HG03280 (cell line): ENCODE results near the gene XXYLT1.

Experiments
- ATAC-seq: cut with Tn5 transposase; IDR thresholded peaks from one replicate; pipeline ENCODE4 v1.9.1; 2021; ENCODE audit warnings: mild to moderate bottlenecking, moderate library complexity; ENCODE audit not compliant: unreplicated experiment

The XXYLT1 gene

GRCh38 chr3:195251336-195252065 is 19.5 kb downstream of the XXYLT1 start:
- no peak for ATAC-seq

- ATAC-seq = no peak
These were observed 20.3 kb downstream of the XXYLT1 start for GRCh38 chr3:195250473-195251251.

GRCh38 chr3:195249858-195250464 is 21.0 kb downstream of the XXYLT1 start:
- no peak for ATAC-seq

- no peak for ATAC-seq
These were observed 21.7 kb downstream of the XXYLT1 start for GRCh38 chr3:195249057-195249770.

GRCh38 chr3:195248281-195248680 is 22.7 kb downstream of the XXYLT1 start:
- ATAC-seq = no peak

GRCh38 chr3:195247863-195248189 is 23.1 kb downstream of the XXYLT1 start:
- ATAC-seq = no peak

GRCh38 chr3:195247086-195247862 is 23.7 kb downstream of the XXYLT1 start:
- no peak for ATAC-seq

GRCh38 chr3:195246581-195246995 is 24.4 kb downstream of the XXYLT1 start:
- ATAC-seq = no peak

GRCh38 chr3:195245531-195245951 is 25.4 kb downstream of the XXYLT1 start:
- ATAC-seq = no peak

- no peak for ATAC-seq
These were observed 29.2 kb downstream of the XXYLT1 start for GRCh38 chr3:195241592-195242355.

- no peak for ATAC-seq
These were observed 30.0 kb downstream of the XXYLT1 start for GRCh38 chr3:195240939-195241338.

GRCh38 chr3:195240171-195240701 is 30.7 kb downstream of the XXYLT1 start:
- ATAC-seq = no peak

GRCh38 chr3:195239121-195239520 is 31.8 kb downstream of the XXYLT1 start:
- no peak for ATAC-seq

GRCh38 chr3:195238586-195239118 is 32.3 kb downstream of the XXYLT1 start:
- no peak for ATAC-seq

GRCh38 chr3:195238081-195238571 is 32.8 kb downstream of the XXYLT1 start:
- ATAC-seq = no peak

GRCh38 chr3:195236801-195237570 is 34.0 kb downstream of the XXYLT1 start:
- no peak for ATAC-seq

GRCh38 chr3:195236076-195236798 is 34.7 kb downstream of the XXYLT1 start:
- no peak for ATAC-seq

- ATAC-seq = no peak
These were observed 40.7 kb downstream of the XXYLT1 start for GRCh38 chr3:195230244-195230643.
